IPS DF 4.7 (cell line): ENCODE data around the gene NFATC2.
"Not testable (repeated sequence)": the region's sequence is repeated elsewhere in the genome, so short reads cannot be mapped to it uniquely, and the experiment has no call there.

Source experiments
- DNase-seq: peaks from one replicate; pipeline ENCODE4 v3.0.0-alpha.2; 2013; ENCODE audit warnings: low spot score; ENCODE audit errors: extremely low read depth

Gene NFATC2

DNA sequence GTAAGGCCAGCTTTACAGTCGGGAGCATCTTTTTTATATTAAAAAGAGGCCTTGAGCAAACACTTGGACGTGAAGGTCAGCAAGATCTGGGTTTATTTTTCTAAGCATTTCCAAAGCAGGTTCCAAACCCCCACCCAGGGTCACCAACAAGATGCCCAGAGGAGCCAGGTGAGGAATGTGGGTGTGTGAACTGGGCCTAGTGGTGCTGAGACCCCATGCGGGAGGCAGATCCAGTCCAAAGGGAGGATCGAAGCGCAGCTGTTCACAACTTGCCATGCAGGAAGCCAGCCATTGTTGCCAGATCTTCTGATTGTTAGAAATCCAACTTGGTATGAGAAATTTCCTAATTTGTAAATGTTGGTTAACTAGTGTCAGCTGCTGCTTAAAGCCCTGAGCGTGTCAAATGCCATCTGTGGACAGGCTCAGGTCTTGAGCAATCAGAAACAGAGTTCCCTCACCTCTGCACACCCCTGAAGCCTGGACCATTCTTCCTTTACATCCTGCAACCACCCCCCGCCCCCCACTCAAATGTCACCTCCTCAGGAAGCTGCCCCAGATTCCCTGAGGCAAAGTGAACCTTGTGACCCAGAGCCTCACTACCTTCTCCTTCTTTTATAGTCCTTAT lies 46.5 kb downstream of the NFATC2 start:
- DNase-seq, result no peak

GRCh38 chr20:51495291-51495690 lies 47.2 kb downstream of the NFATC2 start:
- DNase-seq, result no peak

- DNase-seq, result no peak
These were observed 48.0 kb downstream of the NFATC2 start for GRCh38 chr20:51494241-51495110.

- no peak for DNase-seq
These were observed 49.1 kb downstream of the NFATC2 start for GRCh38 chr20:51493346-51493791.

DNA sequence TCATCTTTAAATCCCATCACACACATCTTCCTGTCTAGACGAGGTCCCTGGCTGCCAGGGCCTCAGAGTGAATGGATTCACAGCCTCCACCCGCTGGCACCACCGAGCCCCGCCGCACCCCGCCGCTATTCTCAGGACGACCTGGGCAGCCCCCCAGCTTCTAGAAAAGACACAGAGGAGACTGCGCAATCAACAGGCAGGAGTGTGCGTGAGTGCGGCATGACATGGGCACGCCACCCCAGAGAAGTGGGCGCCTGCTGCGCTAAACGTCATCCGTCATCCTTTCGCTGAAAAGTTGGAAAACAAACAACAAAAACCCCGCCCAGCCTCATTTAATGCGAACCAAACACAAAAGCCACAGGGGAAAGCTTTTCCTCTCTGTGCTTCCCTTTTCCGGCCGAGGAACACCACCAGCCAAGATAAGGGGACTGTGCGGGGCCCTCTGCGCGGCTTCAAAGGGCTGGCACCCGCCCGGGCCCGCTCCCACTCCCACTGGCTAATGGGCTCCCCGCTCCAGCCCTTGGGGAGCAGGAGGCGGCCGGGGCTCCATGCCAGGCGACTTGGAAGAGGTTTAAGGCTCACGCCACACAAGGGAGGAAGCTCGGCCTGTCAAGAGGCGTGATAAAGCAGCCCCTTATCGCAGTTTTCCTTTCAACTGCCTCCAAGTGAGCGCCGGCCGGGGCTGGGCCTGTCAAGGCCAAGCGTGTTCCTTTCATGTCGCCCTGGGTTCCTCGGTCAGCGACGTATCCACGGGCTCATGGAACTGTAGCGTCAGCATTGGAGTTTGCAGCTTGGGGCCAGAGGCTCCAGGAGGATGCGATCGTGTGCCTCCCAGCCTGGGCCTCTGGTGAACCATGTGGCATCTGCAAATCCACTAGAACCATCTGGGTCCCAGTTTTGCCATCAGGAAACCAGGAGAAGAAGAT lies 50.1 kb downstream of the NFATC2 start:
- no peak for DNase-seq

- no peak for DNase-seq
These were observed 51.1 kb downstream of the NFATC2 start for GRCh38 chr20:51491393-51491792.

DNA sequence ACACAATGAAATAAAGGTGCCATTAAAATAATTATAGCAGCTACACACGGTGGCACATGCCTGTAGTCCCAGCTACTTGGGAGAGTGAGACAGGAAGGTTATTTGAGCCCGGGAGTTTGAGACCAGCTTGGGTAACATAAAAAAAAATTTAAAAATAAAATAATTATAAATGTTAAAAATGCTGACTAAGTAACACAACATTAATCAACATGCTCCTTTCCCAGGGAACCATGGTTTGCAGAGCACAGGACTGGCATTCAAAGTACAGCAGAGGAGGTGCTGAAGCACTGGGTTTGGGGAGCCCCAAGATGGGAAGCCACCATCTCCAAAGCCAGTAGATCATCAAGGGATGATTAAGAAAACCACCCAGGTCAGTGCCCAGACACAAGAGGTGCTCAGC lies 51.9 kb downstream of the NFATC2 start:
- no peak for DNase-seq

DNA sequence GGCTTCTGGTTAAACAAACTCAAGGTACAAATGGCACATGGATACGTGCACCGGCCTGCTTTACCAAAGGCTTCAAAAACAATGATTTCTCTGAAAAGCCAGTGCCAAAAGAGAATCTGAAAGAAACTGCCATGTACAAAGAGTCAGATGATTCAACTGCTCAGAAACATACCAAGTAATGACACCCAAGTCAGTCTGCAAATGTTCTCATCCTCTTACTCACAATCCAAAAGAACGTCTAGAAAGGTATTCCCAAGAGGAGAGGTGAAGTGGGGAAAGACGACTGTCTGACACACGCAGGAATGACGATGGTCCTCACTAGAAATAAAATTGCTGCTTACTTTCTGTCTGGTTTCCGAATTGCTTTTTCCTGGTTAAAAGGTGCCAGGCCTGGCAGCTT lies 52.9 kb downstream of the NFATC2 start:
- no peak for DNase-seq

DNA sequence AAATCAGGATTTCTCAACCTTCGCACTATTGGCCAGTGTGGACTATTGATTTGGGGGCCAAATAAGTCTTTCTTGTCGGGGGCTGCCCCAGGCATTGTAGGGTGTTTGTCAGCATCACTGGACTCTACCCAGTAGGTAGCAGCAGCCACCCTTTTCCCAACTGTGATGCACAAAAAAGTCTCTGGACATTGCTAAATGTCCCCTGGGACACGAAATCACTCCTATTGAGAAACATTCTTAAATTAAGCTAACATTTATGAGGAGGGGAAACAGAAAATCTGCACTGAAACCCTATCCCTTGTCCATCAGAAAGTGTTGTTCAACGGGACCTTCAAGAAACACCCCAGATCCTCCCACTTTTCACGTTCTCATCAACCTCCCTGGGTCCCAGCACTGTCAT lies 54.2 kb downstream of the NFATC2 start:
- DNase-seq, result no peak

- DNase-seq, result no peak
These were observed 54.8 kb downstream of the NFATC2 start for GRCh38 chr20:51487565-51488268.

GRCh38 chr20:51487076-51487475 lies 55.4 kb downstream of the NFATC2 start:
- DNase-seq, result no peak

GRCh38 chr20:51486197-51487005 lies 56.1 kb downstream of the NFATC2 start:
- no peak for DNase-seq

GRCh38 chr20:51484831-51485230 lies 57.7 kb downstream of the NFATC2 start:
- DNase-seq, result no peak

- no peak for DNase-seq
These were observed 58.2 kb downstream of the NFATC2 start for GRCh38 chr20:51484141-51484815.

- DNase-seq, result no peak
These were observed 59.6 kb downstream of the NFATC2 start for GRCh38 chr20:51482836-51483473.

- no peak for DNase-seq
These were observed 61.1 kb downstream of the NFATC2 start for GRCh38 chr20:51481341-51481914.

- DNase-seq, result no peak
These were observed 61.8 kb downstream of the NFATC2 start for GRCh38 chr20:51480507-51481270.

DNA sequence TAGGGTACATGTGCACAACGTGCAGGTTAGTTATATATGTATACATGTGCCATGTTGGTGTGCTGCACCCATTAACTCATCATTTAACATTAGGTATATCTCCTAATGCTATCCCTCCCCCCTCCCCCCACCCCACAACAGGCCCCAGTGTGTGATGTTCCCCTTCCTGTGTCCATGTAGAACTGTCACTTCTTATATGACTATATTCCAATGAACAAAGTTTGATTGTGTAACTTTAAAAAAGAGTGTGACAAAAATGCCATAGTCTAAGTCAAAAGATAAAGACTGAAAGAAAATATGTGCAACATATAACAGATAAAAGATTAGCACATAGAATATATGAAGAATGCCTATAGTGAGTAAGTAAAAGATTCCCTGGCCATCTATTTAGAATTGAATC lies 66.4 kb downstream of the NFATC2 start:
- not testable (repeated sequence) for DNase-seq
